Hepatocyte (in vitro differentiated cells): ENCODE measurements around the gene XYLT1.

Source experiments
- CTCF ChIP-seq: fragments of 200-600 bp; sonication (generic); IDR thresholded peaks from 2 replicates; pipeline ENCODE4 v1.5.1; 2016; ENCODE audit warnings: antibody characterized with exemption, mild to moderate bottlenecking; ENCODE audit not compliant: poor library complexity
- EZH2 ChIP-seq: fragments of 200-600 bp; sonication (generic); IDR thresholded peaks from 2 replicates; pipeline ENCODE4 v1.6.1; 2016; ENCODE audit warnings: antibody characterized with exemption, mild to moderate bottlenecking, borderline replicate concordance
- EZH2phosphoT487 ChIP-seq: fragments of 200-600 bp; sonication (generic); IDR thresholded peaks from one replicate; pipeline ENCODE4 v1.6.1; 2018; ENCODE audit warnings: antibody characterized with exemption, mild to moderate bottlenecking, low read depth, moderate library complexity; ENCODE audit not compliant: unreplicated experiment, severe bottlenecking

- TF ChIP-seq CTCF: peak; percentile 27
- no peak for TF ChIP-seq EZH2
- no peak for TF ChIP-seq EZH2phosphoT487
These were observed 54.1 kb downstream of the XYLT1 start for GRCh38 chr16:17416461-17417311.
